Upper lobe of left lung (tissue), 4 donors: ENCODE data around the gene DIP2C.

ENCODE experiments used
- EP300 ChIP-seq, 4 donors: sonication (generic); formaldehyde crosslinking; IDR thresholded peaks; one replicate each; pipeline ENCODE4 v1.5.1; 2017; ENCODE audit warnings: antibody characterized with exemption in 4 of 4, control low read depth in 2 of 4
- POLR2A ChIP-seq, 4 donors: fragments of 450-650 bp; IDR thresholded peaks; one replicate each; pipeline ENCODE4 v1.5.1; 2016 to 2017; ENCODE audit warnings: antibody characterized with exemption in 4 of 4, mild to moderate bottlenecking in 2 of 4
- POLR2AphosphoS5 ChIP-seq, 2 donors: sonication (generic); formaldehyde crosslinking; IDR thresholded peaks; one replicate each; pipeline ENCODE4 v1.5.1; 2017; ENCODE audit warnings: antibody characterized with exemption in 2 of 2
- TF ChIP-seq, protein P1 (sequence below), 6 experiments: fragments of 450-650 bp in 4 of 6; fragments of 200-600 bp in 2 of 6; sonication (generic) in 2 of 6; IDR thresholded peaks; one replicate each; pipeline ENCODE4 v1.5.1; 2016 to 2019; ENCODE audit warnings: antibody characterized with exemption in 6 of 6

DNA sequence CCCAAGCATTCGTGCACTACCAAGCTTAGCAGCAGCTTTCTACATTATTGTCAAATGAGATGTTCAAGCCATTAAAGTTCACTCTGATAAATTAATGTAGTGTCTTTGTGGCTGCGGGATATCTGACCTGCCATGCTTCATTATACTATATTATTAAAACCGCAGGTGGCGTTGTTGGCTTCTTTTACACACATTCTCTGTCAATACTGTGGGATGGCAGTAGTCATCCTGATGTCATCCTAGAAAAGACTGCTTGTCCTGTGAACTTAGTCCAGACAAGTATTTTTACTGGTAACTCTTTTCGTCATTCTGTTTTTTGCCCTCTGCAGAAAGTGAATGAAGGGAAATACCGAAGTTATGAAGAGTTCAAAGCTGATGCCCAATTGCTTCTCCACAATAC is 450.4 kb downstream of the DIP2C start:
- no peak for TF ChIP-seq POLR2A (IDR thresholded peaks at IDR 0.05)
- TF ChIP-seq, protein P1, sequence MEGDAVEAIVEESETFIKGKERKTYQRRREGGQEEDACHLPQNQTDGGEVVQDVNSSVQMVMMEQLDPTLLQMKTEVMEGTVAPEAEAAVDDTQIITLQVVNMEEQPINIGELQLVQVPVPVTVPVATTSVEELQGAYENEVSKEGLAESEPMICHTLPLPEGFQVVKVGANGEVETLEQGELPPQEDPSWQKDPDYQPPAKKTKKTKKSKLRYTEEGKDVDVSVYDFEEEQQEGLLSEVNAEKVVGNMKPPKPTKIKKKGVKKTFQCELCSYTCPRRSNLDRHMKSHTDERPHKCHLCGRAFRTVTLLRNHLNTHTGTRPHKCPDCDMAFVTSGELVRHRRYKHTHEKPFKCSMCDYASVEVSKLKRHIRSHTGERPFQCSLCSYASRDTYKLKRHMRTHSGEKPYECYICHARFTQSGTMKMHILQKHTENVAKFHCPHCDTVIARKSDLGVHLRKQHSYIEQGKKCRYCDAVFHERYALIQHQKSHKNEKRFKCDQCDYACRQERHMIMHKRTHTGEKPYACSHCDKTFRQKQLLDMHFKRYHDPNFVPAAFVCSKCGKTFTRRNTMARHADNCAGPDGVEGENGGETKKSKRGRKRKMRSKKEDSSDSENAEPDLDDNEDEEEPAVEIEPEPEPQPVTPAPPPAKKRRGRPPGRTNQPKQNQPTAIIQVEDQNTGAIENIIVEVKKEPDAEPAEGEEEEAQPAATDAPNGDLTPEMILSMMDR (IDR thresholded peaks at IDR 0.05) = no peak
- TF ChIP-seq POLR2AphosphoS5 (IDR thresholded peaks at IDR 0.05) = no peak
- no peak for TF ChIP-seq EP300 (IDR thresholded peaks at IDR 0.05)
